ENCODE data around the gene LRTM1. TPM values are rescaled to one million over a fixed set of nuclear protein-coding genes. Genes with fewer than 3 reads are reported as not detected.

Gene LRTM1
- total RNA-seq, 1 donor from 2014 or later: not detected

DNA sequence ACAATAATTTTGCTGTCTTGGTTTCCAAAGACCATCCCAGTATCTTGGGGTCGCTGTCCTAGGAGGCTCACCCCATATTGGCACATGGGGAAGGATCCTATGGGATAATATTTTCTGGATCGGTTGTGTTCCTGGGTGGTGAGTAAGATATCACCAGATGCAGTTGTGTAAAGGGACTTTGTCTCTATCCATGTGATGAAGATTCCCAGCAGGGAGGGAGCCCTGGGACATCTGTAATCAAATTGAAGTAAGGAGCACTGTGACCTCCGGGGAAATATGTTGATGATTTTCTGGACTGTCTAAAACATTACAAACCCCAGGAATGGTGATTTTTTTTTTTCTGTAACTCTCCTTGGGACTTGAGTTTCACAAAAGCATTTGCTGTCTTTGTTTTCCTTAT, 36.2 kb upstream of the LRTM1 start:
- FAIRE-seq (no peak), DNase-seq (ENCODE audit: low read depth) (no peak)
- Histone ChIP-seq H3K4me2 (ENCODE audit: low read length) (no peak overlapping the region), H3K9me3 (ENCODE audit: insufficient read depth, low read depth, low read length) (no peaks in the 10 kb centered on the region), H3K79me2 (ENCODE audit: insufficient read depth, low read length) (no peaks in the 10 kb centered on the region), H3K4me3 (ENCODE audit: insufficient read depth, low read depth, low read length) (no peak overlapping the region), H3K36me3 (ENCODE audit: insufficient read depth, low read length) (no peaks in the 10 kb centered on the region), H3K27me3 (ENCODE audit: insufficient read depth, low read length) (no peaks in the 10 kb centered on the region), H3K27ac (ENCODE audit: low read depth, low read length) (no peak overlapping the region), H4K20me1 (ENCODE audit: insufficient read depth, low read length) (no peaks in the 10 kb centered on the region), H3K9ac (ENCODE audit: low read length) (no peak overlapping the region), H3K4me1 (ENCODE audit: insufficient read depth, low read length) (peaks cover 43% of the 10 kb centered on the region), H2AFZ (ENCODE audit: low read depth, low read length) (no peak overlapping the region)
- Mint-ChIP-seq H3K4me1 (ENCODE audit: low read depth, unreplicated experiment) (peaks cover 35% of the 10 kb centered on the region), H3K9me3 (ENCODE audit: unreplicated experiment) (no peaks in the 10 kb centered on the region), H3K27ac (ENCODE audit: unreplicated experiment) (no peak overlapping the region), H3K36me3 (ENCODE audit: low read depth, unreplicated experiment) (no peaks in the 10 kb centered on the region), H3K4me3 (ENCODE audit: unreplicated experiment) (no peak overlapping the region), H3K27me3 (ENCODE audit: low read depth, unreplicated experiment) (no peaks in the 10 kb centered on the region)
- TF ChIP-seq EZH2 (IDR thresholded peaks at IDR 0.05; ENCODE audit: insufficient read depth, low read length): no peak
- TF ChIP-seq CTCF (IDR thresholded peaks at IDR 0.05; ENCODE audit: insufficient read depth, low read depth, low read length): no peak

DNA sequence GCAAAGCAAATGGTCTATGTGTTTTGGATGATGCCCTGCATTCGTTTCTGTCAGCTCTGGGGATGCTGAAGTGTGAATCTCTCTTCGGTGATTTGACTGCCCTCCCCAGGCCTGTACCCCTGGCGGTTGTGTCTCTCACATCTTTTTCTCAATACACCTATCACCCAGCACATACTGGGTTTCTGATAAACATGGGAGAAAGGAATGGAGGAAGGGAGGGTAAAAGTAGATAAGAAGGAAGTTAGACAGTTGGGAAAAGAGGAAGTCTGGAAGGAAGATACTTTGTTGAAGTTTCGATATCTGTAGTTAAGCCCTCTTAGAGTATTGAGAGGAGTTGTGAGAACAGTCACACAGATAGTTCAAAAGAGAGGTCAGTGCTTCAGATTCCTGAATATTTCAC, 35.8 kb upstream of the LRTM1 start:
- H3K79me2 ChIP-seq (ENCODE audit: insufficient read depth, low read length): no peaks in the 10 kb centered on the region
- peaks cover 32% of the 10 kb centered on the region for H3K4me1 Mint-ChIP-seq (ENCODE audit: low read depth, unreplicated experiment)
- no peaks in the 10 kb centered on the region for H4K20me1 ChIP-seq (ENCODE audit: insufficient read depth, low read length)
- H3K9me3 Mint-ChIP-seq (ENCODE audit: unreplicated experiment): no peaks in the 10 kb centered on the region
- no peak for FAIRE-seq
- no peaks in the 10 kb centered on the region for H3K9me3 ChIP-seq (ENCODE audit: insufficient read depth, low read depth, low read length)
- no peaks in the 10 kb centered on the region for H3K27me3 Mint-ChIP-seq (ENCODE audit: low read depth, unreplicated experiment)
- no peak overlapping the region for H3K27ac Mint-ChIP-seq (ENCODE audit: unreplicated experiment)
- H2AFZ ChIP-seq (ENCODE audit: low read depth, low read length): no peak overlapping the region
- no peaks in the 10 kb centered on the region for H3K27me3 ChIP-seq (ENCODE audit: insufficient read depth, low read length)
- H3K4me1 ChIP-seq (ENCODE audit: insufficient read depth, low read length): peaks cover 40% of the 10 kb centered on the region
- TF ChIP-seq EZH2 (IDR thresholded peaks at IDR 0.05; ENCODE audit: insufficient read depth, low read length) (no peak), CTCF (IDR thresholded peaks at IDR 0.05; ENCODE audit: insufficient read depth, low read depth, low read length) (no peak)
- H3K4me3 Mint-ChIP-seq (ENCODE audit: unreplicated experiment): no peak overlapping the region
- no peaks in the 10 kb centered on the region for H3K36me3 ChIP-seq (ENCODE audit: insufficient read depth, low read length)
- H3K9ac ChIP-seq (ENCODE audit: low read length): no peak overlapping the region
- no peak overlapping the region for H3K27ac ChIP-seq (ENCODE audit: low read depth, low read length)
- no peaks in the 10 kb centered on the region for H3K36me3 Mint-ChIP-seq (ENCODE audit: low read depth, unreplicated experiment)
- no peak overlapping the region for H3K4me3 ChIP-seq (ENCODE audit: insufficient read depth, low read depth, low read length)
- H3K4me2 ChIP-seq (ENCODE audit: low read length): no peak overlapping the region
- no peak for DNase-seq (ENCODE audit: low read depth)

DNA sequence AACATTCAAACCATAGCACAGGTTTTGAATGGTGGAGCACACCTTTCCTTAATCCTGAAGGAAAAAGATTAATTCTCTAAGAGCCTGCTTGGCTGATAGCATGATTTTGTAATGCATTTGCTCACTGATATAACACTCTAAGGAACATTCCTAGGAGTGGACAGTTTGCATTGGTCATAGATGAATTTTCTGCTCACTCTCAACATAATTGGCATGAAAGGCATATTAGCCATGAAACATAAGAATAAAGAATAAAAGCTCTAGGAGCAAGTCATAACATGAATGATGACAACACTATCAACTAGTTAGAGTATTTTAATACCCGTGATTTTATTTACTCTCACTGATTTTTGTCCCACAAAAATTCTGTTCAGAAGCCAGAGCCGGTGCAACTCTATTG, 34.3 kb upstream of the LRTM1 start:
- Mint-ChIP-seq H3K27me3 (ENCODE audit: low read depth, unreplicated experiment) (no peaks in the 10 kb centered on the region), H3K4me3 (ENCODE audit: unreplicated experiment) (no peak overlapping the region), H3K36me3 (ENCODE audit: low read depth, unreplicated experiment) (no peaks in the 10 kb centered on the region), H3K27ac (ENCODE audit: unreplicated experiment) (no peak overlapping the region), H3K9me3 (ENCODE audit: unreplicated experiment) (no peaks in the 10 kb centered on the region), H3K4me1 (ENCODE audit: low read depth, unreplicated experiment) (peaks cover 18% of the 10 kb centered on the region)
- Histone ChIP-seq H3K9me3 (ENCODE audit: insufficient read depth, low read depth, low read length) (no peaks in the 10 kb centered on the region), H3K4me2 (ENCODE audit: low read length) (no peak overlapping the region), H4K20me1 (ENCODE audit: insufficient read depth, low read length) (no peaks in the 10 kb centered on the region), H3K27ac (ENCODE audit: low read depth, low read length) (no peak overlapping the region), H3K4me3 (ENCODE audit: insufficient read depth, low read depth, low read length) (no peak overlapping the region), H3K36me3 (ENCODE audit: insufficient read depth, low read length) (no peaks in the 10 kb centered on the region), H3K27me3 (ENCODE audit: insufficient read depth, low read length) (no peaks in the 10 kb centered on the region), H2AFZ (ENCODE audit: low read depth, low read length) (no peak overlapping the region), H3K9ac (ENCODE audit: low read length) (no peak overlapping the region), H3K4me1 (ENCODE audit: insufficient read depth, low read length) (peaks cover 31% of the 10 kb centered on the region), H3K79me2 (ENCODE audit: insufficient read depth, low read length) (no peaks in the 10 kb centered on the region)
- FAIRE-seq: no peak
- DNase-seq (ENCODE audit: low read depth): peak; percentile 9
- TF ChIP-seq EZH2 (IDR thresholded peaks at IDR 0.05; ENCODE audit: insufficient read depth, low read length): no peak
- TF ChIP-seq CTCF (IDR thresholded peaks at IDR 0.05; ENCODE audit: insufficient read depth, low read depth, low read length): no peak
